CD4-positive, alpha-beta T cell treated with Interleukin-21 for 1 hour (primary cell): ENCODE results near the gene NOX5.
"Not testable (repeated sequence)": the region's sequence is repeated elsewhere in the genome, so short reads cannot be mapped to it uniquely, and the experiment has no call there.

Source experiments
- DNase-seq: peaks from one replicate; pipeline ENCODE4 v3.0.0-alpha.2; 2020

The NOX5 gene, protein sequence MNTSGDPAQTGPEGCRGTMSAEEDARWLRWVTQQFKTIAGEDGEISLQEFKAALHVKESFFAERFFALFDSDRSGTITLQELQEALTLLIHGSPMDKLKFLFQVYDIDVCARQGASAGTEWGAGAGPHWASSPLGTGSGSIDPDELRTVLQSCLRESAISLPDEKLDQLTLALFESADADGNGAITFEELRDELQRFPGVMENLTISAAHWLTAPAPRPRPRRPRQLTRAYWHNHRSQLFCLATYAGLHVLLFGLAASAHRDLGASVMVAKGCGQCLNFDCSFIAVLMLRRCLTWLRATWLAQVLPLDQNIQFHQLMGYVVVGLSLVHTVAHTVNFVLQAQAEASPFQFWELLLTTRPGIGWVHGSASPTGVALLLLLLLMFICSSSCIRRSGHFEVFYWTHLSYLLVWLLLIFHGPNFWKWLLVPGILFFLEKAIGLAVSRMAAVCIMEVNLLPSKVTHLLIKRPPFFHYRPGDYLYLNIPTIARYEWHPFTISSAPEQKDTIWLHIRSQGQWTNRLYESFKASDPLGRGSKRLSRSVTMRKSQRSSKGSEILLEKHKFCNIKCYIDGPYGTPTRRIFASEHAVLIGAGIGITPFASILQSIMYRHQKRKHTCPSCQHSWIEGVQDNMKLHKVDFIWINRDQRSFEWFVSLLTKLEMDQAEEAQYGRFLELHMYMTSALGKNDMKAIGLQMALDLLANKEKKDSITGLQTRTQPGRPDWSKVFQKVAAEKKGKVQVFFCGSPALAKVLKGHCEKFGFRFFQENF

DNA sequence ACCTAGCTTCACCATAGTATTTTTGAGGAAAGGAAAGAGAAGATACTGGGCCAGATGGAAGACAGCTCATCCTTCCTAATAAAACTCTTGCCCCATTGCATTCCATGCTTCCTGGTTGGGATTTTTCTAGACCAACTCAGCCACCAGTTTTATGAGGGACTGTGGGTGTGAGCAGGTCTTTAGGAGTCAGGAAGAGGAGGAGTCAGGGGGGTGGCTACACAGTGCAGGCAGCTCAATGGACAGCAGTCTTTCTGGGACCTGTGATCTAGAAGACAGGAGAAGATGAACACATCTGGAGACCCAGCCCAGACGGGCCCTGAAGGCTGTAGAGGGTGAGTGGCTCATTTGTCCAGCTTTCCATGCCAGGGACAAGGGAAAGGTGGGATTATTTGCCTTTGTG is at the start of gene NOX5:
TSS of gene NOX5 (plus strand) at position 242 of the 400 bp plus-strand sequence. CDS start at position 283, 41 bp downstream.
- no peak for DNase-seq

GRCh38 chr15:68966996-68967395 is 47.5 kb upstream of the NOX5 start:
- no peak for DNase-seq

DNA sequence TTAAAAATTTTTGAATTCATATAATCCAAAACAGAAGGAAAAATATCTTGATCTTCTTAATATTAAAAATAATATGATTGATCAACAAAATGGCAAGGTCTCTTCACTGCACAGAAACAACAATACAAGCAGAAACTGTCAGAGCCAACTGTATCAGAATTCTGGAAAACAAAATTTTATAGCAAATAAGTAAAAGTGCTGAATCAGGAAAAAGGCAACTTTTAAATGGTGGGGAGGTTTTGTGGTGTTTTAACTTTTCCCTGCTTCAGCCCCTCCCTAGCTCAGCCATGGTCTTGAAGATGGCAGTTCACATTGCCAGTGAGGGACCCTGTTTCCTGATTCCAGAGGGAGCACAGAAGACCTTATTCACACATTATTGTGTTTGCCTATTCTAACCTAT is 46.5 kb upstream of the NOX5 start:
- no peak for DNase-seq

- DNase-seq, result no peak
Observed at GRCh38 chr15:68969298-68969697, 45.2 kb upstream of the NOX5 start.

- DNase-seq, result no peak
Observed at GRCh38 chr15:68972201-68973065, 42.1 kb upstream of the NOX5 start.

GRCh38 chr15:68975651-68976160 is 38.8 kb upstream of the NOX5 start:
- DNase-seq, result not testable (repeated sequence)

DNA sequence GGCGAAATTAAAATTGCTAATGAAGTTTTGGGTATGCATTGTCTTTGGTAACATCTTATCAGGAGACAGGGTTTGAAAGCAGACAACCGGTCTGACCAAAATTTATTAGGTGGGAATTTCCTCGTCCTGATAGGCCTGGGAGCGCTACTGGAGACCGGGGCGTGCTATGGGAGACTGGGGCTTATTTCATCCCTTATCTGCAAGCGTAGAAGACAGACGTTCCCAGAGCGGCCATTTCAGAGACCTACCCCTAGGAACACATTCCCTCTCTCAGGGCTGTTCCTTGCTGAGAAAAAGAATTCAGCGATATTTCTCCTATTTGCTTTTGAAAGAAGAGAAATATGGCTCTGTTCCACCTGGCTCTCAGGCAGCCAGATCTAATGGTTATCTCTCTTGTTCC is 37.1 kb upstream of the NOX5 start:
- DNase-seq, result not testable (repeated sequence)

- DNase-seq, result no peak
Observed at GRCh38 chr15:68979006-68979405, 35.5 kb upstream of the NOX5 start.

DNA sequence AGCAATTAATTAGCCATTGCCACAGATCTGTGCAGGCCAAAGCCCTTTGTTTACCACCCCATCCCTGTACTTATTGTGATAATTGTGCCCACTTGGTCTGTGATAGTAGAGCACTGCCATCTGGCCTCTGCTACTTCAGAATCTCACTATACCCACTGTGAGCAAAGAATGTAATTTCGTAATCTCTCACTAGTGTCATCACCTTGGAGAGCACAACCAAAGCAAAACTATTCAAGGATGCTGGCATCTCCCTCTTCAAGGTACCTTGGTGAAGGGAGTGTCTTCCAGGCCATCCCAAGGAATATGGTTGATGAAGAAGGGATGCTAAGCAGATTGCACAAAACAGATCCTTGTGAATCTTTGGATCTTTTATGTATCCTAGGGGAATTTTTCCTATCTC is 34.7 kb upstream of the NOX5 start:
- DNase-seq, result no peak

DNA sequence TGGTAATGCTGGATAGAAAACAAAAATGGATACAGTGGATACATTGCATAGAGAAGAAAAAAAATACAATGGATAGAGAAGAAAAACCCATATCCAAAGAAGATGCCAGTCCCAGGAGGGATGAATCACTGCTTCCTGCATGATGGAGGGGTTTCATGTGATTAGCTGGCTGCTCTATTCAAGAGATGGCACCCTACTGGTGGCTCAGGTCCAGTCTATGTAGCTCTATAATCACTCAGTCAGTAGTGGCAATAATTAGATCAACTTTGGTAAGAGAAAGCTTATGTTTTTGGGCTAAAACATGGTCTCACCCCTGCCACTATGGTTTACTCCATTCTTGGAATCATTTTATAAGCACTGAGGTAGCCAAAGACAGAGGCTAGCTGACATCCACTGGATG is 33.7 kb upstream of the NOX5 start:
- no peak for DNase-seq

- DNase-seq, result no peak
Observed at GRCh38 chr15:68981941-68982340, 32.6 kb upstream of the NOX5 start.

DNA sequence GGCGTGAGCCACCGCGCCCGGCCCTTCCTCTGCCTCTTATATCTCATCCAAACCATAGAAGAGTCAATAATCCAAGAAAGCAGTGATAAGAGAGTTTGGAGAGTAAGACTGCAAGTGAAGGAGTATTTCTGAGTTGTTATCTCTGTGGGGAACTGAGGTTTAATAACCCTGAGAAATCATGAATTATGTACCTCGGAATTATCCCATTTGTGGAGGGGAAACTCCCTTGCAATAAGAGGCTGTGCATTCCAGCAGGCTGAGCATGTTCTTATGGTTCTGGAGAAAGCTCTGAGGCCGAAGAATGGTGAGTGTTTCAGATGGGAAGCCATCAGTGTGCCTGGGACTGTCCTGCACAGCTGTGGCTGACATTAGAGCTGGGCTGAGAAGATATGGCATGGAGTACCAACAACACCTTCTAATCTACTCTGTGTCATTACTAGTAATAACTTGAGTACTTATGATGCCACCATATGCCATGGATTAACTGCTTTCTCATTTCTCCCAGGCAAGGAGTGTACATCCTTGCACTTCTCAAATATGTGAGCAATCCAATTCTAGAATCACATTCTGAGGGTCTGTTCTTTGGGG is 31.4 kb upstream of the NOX5 start:
- DNase-seq, result no peak

- no peak for DNase-seq
Observed at GRCh38 chr15:68983961-68984481, 30.5 kb upstream of the NOX5 start.

DNA sequence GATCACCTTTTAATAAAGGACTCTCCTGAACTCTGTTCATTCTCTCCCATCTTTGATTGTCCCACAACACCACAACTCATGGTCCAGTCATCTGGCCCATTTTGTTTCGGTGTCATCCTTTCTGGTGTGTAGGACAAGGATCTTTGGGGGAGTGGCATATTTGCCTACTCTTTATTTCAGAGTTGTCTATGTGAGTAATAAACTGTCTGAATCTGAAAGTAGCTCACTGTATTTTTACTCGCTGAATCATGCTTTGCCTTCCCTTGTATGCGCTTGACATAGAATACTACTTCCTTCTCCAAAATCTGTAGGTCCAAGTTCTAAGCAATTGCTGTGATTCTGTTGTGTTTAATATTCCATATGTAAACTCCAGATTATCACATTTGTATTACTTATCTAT is 29.9 kb upstream of the NOX5 start:
- no peak for DNase-seq

GRCh38 chr15:68985361-68985891 is 29.1 kb upstream of the NOX5 start:
- DNase-seq, result no peak

GRCh38 chr15:68986322-68986721 is 28.2 kb upstream of the NOX5 start:
- no peak for DNase-seq

GRCh38 chr15:68987120-68987519 is 27.4 kb upstream of the NOX5 start:
- DNase-seq, result no peak

DNA sequence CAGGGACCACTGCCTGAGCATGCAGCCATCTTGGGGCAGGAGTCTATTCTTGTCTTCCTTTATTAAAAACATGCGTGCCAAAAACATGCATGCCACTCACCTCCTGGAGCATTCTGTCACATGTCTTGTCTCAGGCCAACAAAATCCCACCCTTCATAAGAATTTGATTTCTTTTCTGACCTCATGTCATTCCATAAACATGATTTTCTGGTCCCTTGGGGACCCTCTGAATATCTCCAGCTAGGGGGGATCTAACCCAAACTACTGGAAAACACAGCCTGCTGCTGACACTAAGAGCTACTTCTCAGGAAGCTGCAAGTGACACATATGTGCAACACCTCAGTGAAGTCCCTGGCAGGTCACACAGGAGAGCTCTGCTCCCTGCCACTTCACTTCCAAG is 26.8 kb upstream of the NOX5 start:
- no peak for DNase-seq

DNA sequence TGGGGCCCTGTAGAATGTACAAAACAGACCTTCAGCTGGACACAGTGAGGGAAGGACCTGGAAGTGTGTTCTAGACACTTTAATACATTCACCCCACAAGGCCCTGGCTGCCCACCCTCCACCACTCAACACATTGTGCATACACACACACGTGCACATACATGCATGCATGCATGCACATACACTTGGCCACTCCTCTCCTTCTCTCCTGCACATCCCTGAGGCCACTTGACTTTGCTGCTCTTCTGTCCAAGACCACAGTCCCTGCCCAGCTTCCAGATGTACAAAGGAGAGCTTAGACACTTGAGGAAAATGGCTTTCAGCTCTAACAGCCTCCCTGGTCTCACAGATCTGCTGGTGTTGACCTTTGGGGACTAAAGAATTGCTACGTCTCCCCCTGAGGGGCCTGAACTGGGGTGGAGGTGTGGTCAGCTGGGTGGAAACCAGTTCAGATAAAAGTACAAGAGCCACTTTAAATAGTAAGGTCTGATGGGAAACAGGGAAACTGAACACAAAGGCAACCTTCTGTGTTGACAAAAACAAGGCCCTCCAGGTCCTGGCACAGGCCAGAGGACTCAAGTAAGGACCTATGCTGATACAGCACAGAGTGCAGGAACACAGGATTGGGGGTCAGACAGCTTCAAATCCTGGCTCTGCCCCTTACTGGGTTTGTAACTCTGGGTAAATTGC is 24.8 kb upstream of the NOX5 start:
- DNase-seq, result no peak

DNA sequence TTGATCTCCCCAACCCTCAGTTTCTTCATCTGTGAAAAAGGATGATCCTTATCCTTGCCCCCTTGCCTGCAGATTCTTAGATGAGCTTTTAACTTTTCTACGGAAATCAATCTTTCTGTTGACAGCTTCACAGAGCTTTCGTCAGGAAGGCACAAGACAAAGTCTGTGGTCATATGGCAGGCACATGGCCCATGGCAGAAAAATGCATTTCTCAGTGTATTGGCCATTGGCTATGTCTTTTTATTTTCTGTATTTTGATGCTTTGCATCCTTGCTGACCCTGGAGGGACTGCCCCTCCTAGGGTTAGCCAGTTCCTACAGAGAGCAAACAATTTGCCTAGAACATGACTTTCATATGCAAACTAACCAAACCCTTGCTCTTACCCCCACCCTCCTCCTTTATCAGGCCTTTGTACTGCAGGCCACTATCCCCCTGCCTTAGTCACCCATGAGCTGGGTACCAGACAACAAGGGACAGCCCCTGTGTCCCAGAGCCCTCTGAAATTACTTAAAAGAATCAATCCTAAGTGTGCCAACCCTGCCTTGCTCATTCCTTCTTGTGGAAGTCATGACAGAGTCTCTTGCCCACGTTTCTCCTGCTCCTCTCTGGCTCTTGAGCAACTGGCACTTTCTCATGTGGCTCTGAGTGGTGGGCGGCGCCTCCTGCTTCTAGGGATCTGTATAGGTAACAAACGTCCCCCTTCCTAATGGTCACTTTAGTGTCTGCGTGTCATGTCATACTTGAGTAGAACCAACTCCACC is 24.1 kb upstream of the NOX5 start:
- no peak for DNase-seq
